ENCODE results near the gene PFKFB3. TPM values are rescaled to one million over a fixed set of nuclear protein-coding genes. Genes with fewer than 3 reads are reported as not detected.
"Not testable (repeated sequence)": the region's sequence is repeated elsewhere in the genome, so short reads cannot be mapped to it uniquely, and the experiment has no call there.

The PFKFB3 gene
- total and polyA plus RNA-seq, 2 experiments from 2014 or later, result 14.5 to 23.7 TPM

- WGBS, 2 experiments (ENCODE audit: low coverage in 1 of 2, low lambda C conversion rate in 2 of 2, missing lambda C conversion rate in 2 of 2), result 89 to 90% methylated on average over 8 of the region's 8 CpGs
- Histone ChIP-seq H3F3A (ENCODE audit: insufficient read depth) (peaks cover 10% of the 10 kb centered on the region), H3K79me2 (ENCODE audit: insufficient read depth) (no peaks in the 10 kb centered on the region), H3K9me3 (ENCODE audit: low read depth) (no peaks in the 10 kb centered on the region), H3K27ac (no peak overlapping the region), H3K4me3 (no peak overlapping the region), H4K20me1 (ENCODE audit: insufficient read depth) (no peaks in the 10 kb centered on the region), H3K27me3 (replicated peaks; ENCODE audit: insufficient read depth) (no peaks in the 10 kb centered on the region), H3K9ac (no peak overlapping the region), H2AFZ (no peak overlapping the region), H3K4me1 (ENCODE audit: insufficient read depth) (peaks cover 20% of the 10 kb centered on the region), H3K36me3 (ENCODE audit: low read depth) (no peaks in the 10 kb centered on the region), H3K9me2 (ENCODE audit: insufficient read depth) (no peaks in the 10 kb centered on the region; the same call in 1 of the 2 replicates), H3K4me2 (ENCODE audit: unreplicated experiment) (no peak overlapping the region)
- no peak for DNase-seq
- TF ChIP-seq EZH2phosphoT487 (IDR thresholded peaks at IDR 0.05; ENCODE audit: insufficient read depth, low read depth), result no peak
- no peak for TF ChIP-seq EZH2 (IDR thresholded peaks at IDR 0.05; ENCODE audit: insufficient read depth, poor library complexity, severe bottlenecking)
- in situ Hi-C loops (cut with MboI), result no loop called here
Measured at GRCh38 chr10:6280291-6280690, 77.6 kb downstream of the PFKFB3 start.

- in situ Hi-C loops (cut with MboI), result no loop called here
- Histone ChIP-seq H3K27ac (no peak overlapping the region), H4K20me1 (ENCODE audit: insufficient read depth) (no peaks in the 10 kb centered on the region), H3K9ac (no peak overlapping the region), H3K79me2 (ENCODE audit: insufficient read depth) (no peaks in the 10 kb centered on the region), H2AFZ (no peak overlapping the region), H3K9me2 (ENCODE audit: insufficient read depth) (no peaks in the 10 kb centered on the region), H3K27me3 (replicated peaks; ENCODE audit: insufficient read depth) (no peaks in the 10 kb centered on the region), H3K4me1 (ENCODE audit: insufficient read depth) (peaks cover 13% of the 10 kb centered on the region), H3K9me3 (ENCODE audit: low read depth) (no peaks in the 10 kb centered on the region), H3K4me2 (ENCODE audit: unreplicated experiment) (no peak overlapping the region), H3K36me3 (ENCODE audit: low read depth) (no peaks in the 10 kb centered on the region), H3F3A (ENCODE audit: insufficient read depth) (no peaks in the 10 kb centered on the region), H3K4me3 (no peak overlapping the region)
- WGBS, 2 experiments (ENCODE audit: low coverage in 1 of 2, low lambda C conversion rate in 2 of 2, missing lambda C conversion rate in 2 of 2), result 91 to 92% methylated on average over 5 of the region's 5 CpGs
- DNase-seq, result no peak
- TF ChIP-seq EZH2 (IDR thresholded peaks at IDR 0.05; ENCODE audit: insufficient read depth, poor library complexity, severe bottlenecking) (no peak), EZH2phosphoT487 (IDR thresholded peaks at IDR 0.05; ENCODE audit: insufficient read depth, low read depth) (no peak)
Measured at GRCh38 chr10:6282454-6282958, 79.8 kb downstream of the PFKFB3 start.

DNA sequence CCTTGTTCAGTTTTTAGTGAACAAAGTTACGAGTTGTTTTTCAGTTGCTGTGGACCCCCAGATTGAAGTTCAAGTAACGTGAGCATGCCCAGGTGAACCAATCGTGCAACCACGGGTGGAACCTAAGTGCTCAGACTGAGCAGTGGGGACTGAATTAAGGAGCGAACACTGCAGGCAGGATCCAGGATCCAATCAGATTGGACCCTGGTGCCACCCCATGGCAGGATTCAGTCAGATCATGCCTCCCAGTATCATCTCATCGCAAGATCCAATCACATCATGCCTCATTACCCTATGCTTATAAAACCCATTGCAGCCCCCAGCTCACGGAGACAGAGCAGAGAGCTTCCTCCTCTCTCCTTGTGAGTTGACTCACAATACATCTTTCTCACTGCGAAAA is 80.9 kb downstream of the PFKFB3 start:
- no peak for DNase-seq
- WGBS, 2 experiments (ENCODE audit: low coverage in 1 of 2, low lambda C conversion rate in 2 of 2, missing lambda C conversion rate in 2 of 2), result 86% methylated on average over 8 of the region's 8 CpGs
- TF ChIP-seq EZH2phosphoT487 (IDR thresholded peaks at IDR 0.05; ENCODE audit: insufficient read depth, low read depth), result no peak
- no peak for TF ChIP-seq EZH2 (IDR thresholded peaks at IDR 0.05; ENCODE audit: insufficient read depth, poor library complexity, severe bottlenecking)

GRCh38 chr10:6290621-6291020 is 87.9 kb downstream of the PFKFB3 start:
- H3K4me1 ChIP-seq (ENCODE audit: insufficient read depth); H3K79me2 ChIP-seq (ENCODE audit: insufficient read depth); H4K20me1 ChIP-seq (ENCODE audit: insufficient read depth); H3F3A ChIP-seq (ENCODE audit: insufficient read depth); H3K9ac ChIP-seq; H2AFZ ChIP-seq; H3K9me3 ChIP-seq (ENCODE audit: low read depth); H3K4me2 ChIP-seq (ENCODE audit: unreplicated experiment); H3K27me3 ChIP-seq (replicated peaks; ENCODE audit: insufficient read depth); H3K36me3 ChIP-seq (ENCODE audit: low read depth); DNase-seq; in situ Hi-C loops (cut with MboI); H3K4me3 ChIP-seq; H3K27ac ChIP-seq; H3K9me2 ChIP-seq (ENCODE audit: insufficient read depth): not testable (repeated sequence)
- WGBS, 2 experiments (ENCODE audit: low coverage in 1 of 2, low lambda C conversion rate in 2 of 2, missing lambda C conversion rate in 2 of 2), result 82% methylated on average over 3 of the region's 3 CpGs

More for the DNA sequence above, 80.9 kb downstream of the PFKFB3 start:
- H2AFZ ChIP-seq, result no peak overlapping the region
- no peaks in the 10 kb centered on the region for H3K79me2 ChIP-seq (ENCODE audit: insufficient read depth)
- H3K27me3 ChIP-seq (replicated peaks; ENCODE audit: insufficient read depth), result no peaks in the 10 kb centered on the region
- H3F3A ChIP-seq (ENCODE audit: insufficient read depth), result no peaks in the 10 kb centered on the region
- no peak overlapping the region for H3K4me2 ChIP-seq (ENCODE audit: unreplicated experiment)
- no peak overlapping the region for H3K4me3 ChIP-seq
- H4K20me1 ChIP-seq (ENCODE audit: insufficient read depth), result no peaks in the 10 kb centered on the region
- H3K4me1 ChIP-seq (ENCODE audit: insufficient read depth), result peaks cover 13% of the 10 kb centered on the region
- H3K9me2 ChIP-seq (ENCODE audit: insufficient read depth), result no peaks in the 10 kb centered on the region
- no peaks in the 10 kb centered on the region for H3K9me3 ChIP-seq (ENCODE audit: low read depth)
- in situ Hi-C loops (cut with MboI), result no loop called here
- H3K9ac ChIP-seq, result no peak overlapping the region
- no peak overlapping the region for H3K27ac ChIP-seq
- H3K36me3 ChIP-seq (ENCODE audit: low read depth), result no peaks in the 10 kb centered on the region

DNA sequence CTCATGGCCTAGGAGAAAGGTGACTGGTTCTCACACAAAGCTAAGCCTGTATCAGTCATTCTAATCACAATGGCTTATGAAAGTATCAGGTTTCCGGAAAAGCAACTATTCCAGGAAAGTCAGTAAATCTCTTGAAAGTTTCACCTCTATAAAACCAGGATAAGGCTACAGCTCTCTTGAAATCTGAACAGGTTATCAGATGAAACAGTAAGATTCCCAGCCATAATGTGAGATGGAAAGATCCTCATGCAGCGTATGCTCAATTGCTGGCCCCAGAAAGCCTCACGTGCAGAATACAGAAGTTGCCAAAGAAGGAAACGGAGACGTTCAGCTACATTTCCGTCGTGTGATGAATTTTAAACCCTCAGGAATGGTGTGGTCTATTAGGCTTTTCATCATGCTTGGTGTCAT is 90.0 kb downstream of the PFKFB3 start:
- no peaks in the 10 kb centered on the region for H3K79me2 ChIP-seq (ENCODE audit: insufficient read depth)
- H3K4me2 ChIP-seq (ENCODE audit: unreplicated experiment), result no peak overlapping the region
- no peak overlapping the region for H3K4me3 ChIP-seq
- WGBS, 2 experiments (ENCODE audit: low coverage in 1 of 2, low lambda C conversion rate in 2 of 2, missing lambda C conversion rate in 2 of 2), result 71 to 79% methylated on average over 7 of the region's 7 CpGs
- H3F3A ChIP-seq (ENCODE audit: insufficient read depth), result peaks cover 3% of the 10 kb centered on the region; the same call in 1 of the 2 replicates
- H4K20me1 ChIP-seq (ENCODE audit: insufficient read depth), result no peaks in the 10 kb centered on the region
- no peak for DNase-seq
- H3K27ac ChIP-seq, result no peak overlapping the region
- H3K4me1 ChIP-seq (ENCODE audit: insufficient read depth), result no peaks in the 10 kb centered on the region
- no peak overlapping the region for H2AFZ ChIP-seq
- H3K9ac ChIP-seq, result no peak overlapping the region
- H3K9me3 ChIP-seq (ENCODE audit: low read depth), result no peaks in the 10 kb centered on the region
- no peak for TF ChIP-seq EZH2 (IDR thresholded peaks at IDR 0.05; ENCODE audit: insufficient read depth, poor library complexity, severe bottlenecking)
- TF ChIP-seq EZH2phosphoT487 (IDR thresholded peaks at IDR 0.05; ENCODE audit: insufficient read depth, low read depth), result no peak
- H3K9me2 ChIP-seq (ENCODE audit: insufficient read depth), result no peaks in the 10 kb centered on the region
- in situ Hi-C loops (cut with MboI), result no loop called here
- H3K36me3 ChIP-seq (ENCODE audit: low read depth), result no peaks in the 10 kb centered on the region
- no peaks in the 10 kb centered on the region for H3K27me3 ChIP-seq (replicated peaks; ENCODE audit: insufficient read depth)

- DNase-seq; H3F3A ChIP-seq (ENCODE audit: insufficient read depth); H3K79me2 ChIP-seq (ENCODE audit: insufficient read depth); H3K9me3 ChIP-seq (ENCODE audit: low read depth); H4K20me1 ChIP-seq (ENCODE audit: insufficient read depth); in situ Hi-C loops (cut with MboI); H3K27me3 ChIP-seq (replicated peaks; ENCODE audit: insufficient read depth); H2AFZ ChIP-seq; H3K9ac ChIP-seq; H3K9me2 ChIP-seq (ENCODE audit: insufficient read depth); H3K4me2 ChIP-seq (ENCODE audit: unreplicated experiment); H3K27ac ChIP-seq; H3K36me3 ChIP-seq (ENCODE audit: low read depth); H3K4me1 ChIP-seq (ENCODE audit: insufficient read depth); H3K4me3 ChIP-seq: not testable (repeated sequence)
- WGBS, 2 experiments (ENCODE audit: low coverage in 1 of 2, low lambda C conversion rate in 2 of 2, missing lambda C conversion rate in 2 of 2), result 72 to 79% methylated on average over 4 of the region's 4 CpGs
Measured at GRCh38 chr10:6296425-6296824, 93.7 kb downstream of the PFKFB3 start.
